Measurements from ENCODE around the gene CAD. TPM values are rescaled to one million over a fixed set of nuclear protein-coding genes. Genes with fewer than 3 reads are reported as not detected.

The CAD gene
- total RNA-seq, 2 donors from 2014 or later = 11.1 to 49.1 TPM

GRCh38 chr2:27198627-27199026 lies 18.5 kb upstream of the CAD start:
- TF ChIP-seq, protein P1, sequence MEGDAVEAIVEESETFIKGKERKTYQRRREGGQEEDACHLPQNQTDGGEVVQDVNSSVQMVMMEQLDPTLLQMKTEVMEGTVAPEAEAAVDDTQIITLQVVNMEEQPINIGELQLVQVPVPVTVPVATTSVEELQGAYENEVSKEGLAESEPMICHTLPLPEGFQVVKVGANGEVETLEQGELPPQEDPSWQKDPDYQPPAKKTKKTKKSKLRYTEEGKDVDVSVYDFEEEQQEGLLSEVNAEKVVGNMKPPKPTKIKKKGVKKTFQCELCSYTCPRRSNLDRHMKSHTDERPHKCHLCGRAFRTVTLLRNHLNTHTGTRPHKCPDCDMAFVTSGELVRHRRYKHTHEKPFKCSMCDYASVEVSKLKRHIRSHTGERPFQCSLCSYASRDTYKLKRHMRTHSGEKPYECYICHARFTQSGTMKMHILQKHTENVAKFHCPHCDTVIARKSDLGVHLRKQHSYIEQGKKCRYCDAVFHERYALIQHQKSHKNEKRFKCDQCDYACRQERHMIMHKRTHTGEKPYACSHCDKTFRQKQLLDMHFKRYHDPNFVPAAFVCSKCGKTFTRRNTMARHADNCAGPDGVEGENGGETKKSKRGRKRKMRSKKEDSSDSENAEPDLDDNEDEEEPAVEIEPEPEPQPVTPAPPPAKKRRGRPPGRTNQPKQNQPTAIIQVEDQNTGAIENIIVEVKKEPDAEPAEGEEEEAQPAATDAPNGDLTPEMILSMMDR (IDR thresholded peaks at IDR 0.05) = no peak

GRCh38 chr2:27199241-27199640 lies 17.9 kb upstream of the CAD start:
- Histone ChIP-seq H3K27me3 (no peaks in the 10 kb centered on the region), H3K4me1 (no peaks in the 10 kb centered on the region), H3K4me3 (no peak overlapping the region), H3K36me3 (no peaks in the 10 kb centered on the region), H3K27ac (no peak overlapping the region), H3K9me3 (no peaks in the 10 kb centered on the region), H3K9ac (ENCODE audit: low read depth in 2 of 2, low read length in 2 of 2) (no peak overlapping the region)
- DNase-seq = no peak
- TF ChIP-seq, protein P1 (IDR thresholded peaks at IDR 0.05) = no peak
- intact Hi-C loops (cut with DNase I) = no loop called here

More at GRCh38 chr2:27198627-27199026, 18.5 kb upstream of the CAD start:
- no peak overlapping the region for H3K27ac ChIP-seq
- no peak overlapping the region for H3K9ac ChIP-seq (ENCODE audit: low read depth in 2 of 2, low read length in 2 of 2)
- DNase-seq = no peak
- no peaks in the 10 kb centered on the region for H3K27me3 ChIP-seq
- H3K4me1 ChIP-seq = no peaks in the 10 kb centered on the region
- no peak overlapping the region for H3K4me3 ChIP-seq
- intact Hi-C loops (cut with DNase I) = no loop called here
- no peaks in the 10 kb centered on the region for H3K36me3 ChIP-seq
- no peaks in the 10 kb centered on the region for H3K9me3 ChIP-seq

DNA sequence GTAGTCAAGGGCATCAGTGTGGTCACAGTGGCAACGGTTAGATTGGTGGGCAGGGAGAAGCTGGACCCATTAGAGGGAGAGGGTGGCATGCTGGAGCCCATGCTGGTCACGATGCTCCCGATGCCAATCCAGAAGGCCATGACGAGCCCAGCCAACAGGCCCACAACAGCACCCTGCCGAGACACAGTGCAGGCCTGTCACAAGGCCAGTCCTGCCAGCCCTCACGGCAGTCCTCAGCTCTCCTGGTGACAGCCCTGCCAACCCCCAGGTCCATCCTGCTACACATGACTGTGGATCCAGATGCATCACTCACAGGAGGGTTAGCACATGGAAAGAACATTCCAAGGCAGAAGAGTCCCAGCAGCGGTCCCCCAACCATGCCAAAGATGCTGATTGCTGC lies 15.5 kb upstream of the CAD start:
- no peaks in the 10 kb centered on the region for H3K4me1 ChIP-seq
- no peak overlapping the region for H3K27ac ChIP-seq
- H3K36me3 ChIP-seq = no peaks in the 10 kb centered on the region
- no peaks in the 10 kb centered on the region for H3K9me3 ChIP-seq
- intact Hi-C loops (cut with DNase I) = no loop called here
- H3K9ac ChIP-seq (ENCODE audit: low read depth in 2 of 2, low read length in 2 of 2) = no peak overlapping the region
- no peaks in the 10 kb centered on the region for H3K27me3 ChIP-seq
- DNase-seq = no peak
- TF ChIP-seq, protein P1 (IDR thresholded peaks at IDR 0.05) = no peak
- no peak overlapping the region for H3K4me3 ChIP-seq

DNA sequence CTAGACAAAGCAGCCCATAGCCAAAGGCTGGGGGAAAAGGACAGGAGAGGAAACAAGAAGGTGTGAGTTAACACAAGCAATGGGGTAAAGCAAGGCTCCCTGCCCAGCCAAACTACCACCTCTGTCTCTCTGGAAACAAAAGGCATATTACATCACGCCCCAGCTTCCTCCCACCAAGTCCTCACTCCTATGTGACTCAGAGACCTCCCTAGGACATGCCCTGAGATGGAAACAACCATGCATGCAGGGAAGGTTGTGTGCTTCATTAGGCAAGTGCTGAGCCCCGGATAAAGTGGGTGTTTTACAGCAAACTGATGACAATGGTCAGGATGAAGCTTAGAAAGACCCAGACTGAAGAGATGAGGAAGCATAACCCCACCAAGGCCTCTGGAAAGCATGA lies 14.3 kb upstream of the CAD start:
- intact Hi-C loops (cut with DNase I) = no loop called here
- TF ChIP-seq, protein P1 (IDR thresholded peaks at IDR 0.05) = no peak

DNA sequence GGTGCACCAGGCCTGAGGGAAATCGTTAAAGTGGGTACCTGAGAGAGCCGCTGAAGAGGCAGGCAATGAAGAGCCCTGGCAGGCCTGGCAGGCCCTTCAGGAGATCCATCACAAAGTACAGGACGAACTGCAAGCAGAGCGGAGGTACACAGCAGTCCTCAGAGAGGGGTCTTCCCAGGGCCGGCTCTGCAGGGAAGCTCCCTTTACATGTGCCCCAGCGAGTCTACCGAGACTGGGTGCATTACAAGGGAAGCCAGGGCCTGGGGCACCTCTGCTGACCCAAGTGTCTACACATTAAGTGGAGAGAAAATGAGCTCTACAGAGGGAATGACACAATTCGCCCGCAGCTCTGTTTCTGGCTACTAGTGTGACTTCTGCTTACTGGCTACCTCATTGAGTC lies 13.4 kb upstream of the CAD start:
- Histone ChIP-seq H3K36me3 (no peaks in the 10 kb centered on the region), H3K9ac (ENCODE audit: low read depth in 2 of 2, low read length in 2 of 2) (no peak overlapping the region), H3K27me3 (no peaks in the 10 kb centered on the region), H3K4me3 (no peak overlapping the region), H3K9me3 (no peaks in the 10 kb centered on the region), H3K4me1 (no peaks in the 10 kb centered on the region), H3K27ac (no peak overlapping the region)
- no peak for DNase-seq
- intact Hi-C loops (cut with DNase I) = no loop called here
- TF ChIP-seq, protein P1 (IDR thresholded peaks at IDR 0.05) = no peak

More for the DNA sequence above, 14.3 kb upstream of the CAD start:
- no peak for DNase-seq
- H3K27me3 ChIP-seq = no peaks in the 10 kb centered on the region
- H3K9me3 ChIP-seq = no peaks in the 10 kb centered on the region
- H3K4me1 ChIP-seq = no peaks in the 10 kb centered on the region
- no peaks in the 10 kb centered on the region for H3K36me3 ChIP-seq
- no peak overlapping the region for H3K4me3 ChIP-seq
- no peak overlapping the region for H3K27ac ChIP-seq
- H3K9ac ChIP-seq (ENCODE audit: low read depth in 2 of 2, low read length in 2 of 2) = no peak overlapping the region

- TF ChIP-seq, protein P1 (IDR thresholded peaks at IDR 0.05) = no peak
- Histone ChIP-seq H3K9ac (ENCODE audit: low read depth in 2 of 2, low read length in 2 of 2) (no peak overlapping the region), H3K36me3 (no peaks in the 10 kb centered on the region), H3K9me3 (no peaks in the 10 kb centered on the region), H3K27ac (no peak overlapping the region), H3K27me3 (no peaks in the 10 kb centered on the region), H3K4me3 (no peak overlapping the region), H3K4me1 (no peaks in the 10 kb centered on the region)
- no peak for DNase-seq
- intact Hi-C loops (cut with DNase I) = no loop called here
These were observed 12.6 kb upstream of the CAD start for GRCh38 chr2:27204566-27204965.

Data from colonic mucosa (tissue), 4 donors.